Ovary (tissue), 3 donors: ENCODE results near the gene EXOSC5.

ENCODE experiments used
- CTCF ChIP-seq, 3 donors: fragments of 450-650 bp in 2 of 3; fragments of 200-600 bp in 1 of 3; IDR thresholded peaks; one replicate each; pipeline versions ENCODE4 v1.5.1 to v1.8.0; 2016 to 2022; ENCODE audit warnings: antibody characterized with exemption in 3 of 3, mild to moderate bottlenecking in 1 of 3
- POLR2A ChIP-seq: fragments of 450-650 bp; IDR thresholded peaks from one replicate; pipeline ENCODE4 v1.6.1; 2017; ENCODE audit warnings: antibody characterized with exemption, mild to moderate bottlenecking, moderate library complexity
- donor health status: DM: no; HTN: no; CAD: no.

GRCh38 chr19:41436674-41436951 is 39.5 kb upstream of the EXOSC5 start:
- TF ChIP-seq CTCF (IDR thresholded peaks at IDR 0.05) (no peak), POLR2A (no peak)
